CD4-positive, alpha-beta T cell (primary cell): ENCODE results near the gene ZNF605. TPM values are rescaled to one million over a fixed set of nuclear protein-coding genes. Genes with fewer than 3 reads are reported as not detected.

Experiments used
- ATAC-seq: fragments of 200-7000 bp; cut with Tn5 transposase; one replicate; pipeline ENCODE4 v1.10.0; 2022; ENCODE audit warnings: mild to moderate bottlenecking; ENCODE audit not compliant: poor library complexity
- CTCF ChIA-PET: fragments of 350-600 bp; sonication (Branson Sonifier 250); formaldehyde crosslinking; loops from one replicate; lab custom pipeline; 2021; ENCODE audit warnings: antibody characterized with exemption, inconsistent platforms; lab: Charles Lee
- POLR2A ChIA-PET: fragments of 350-600 bp; sonication (Branson Sonifier 250); formaldehyde crosslinking; loops from one replicate; lab custom pipeline; 2021; ENCODE audit warnings: antibody characterized with exemption, inconsistent platforms; lab: Charles Lee
- DNase-seq, 14 experiments: peaks; one replicate each; pipeline ENCODE4 v3.0.0-alpha.2; 2013 to 2020; ENCODE audit warnings: mixed read lengths in 2 of 14
- H3K27ac ChIP-seq, 2 donors: one replicate each; pipeline versions ENCODE4 v1.5.1 to v1.7.0; 2013; ENCODE audit warnings: low read length in 2 of 2, low read depth in 1 of 2, mild to moderate bottlenecking in 1 of 2
- H3K27me3 ChIP-seq, 2 experiments: 1 replicate in 1 of 2; 2 replicates in 1 of 2; pipeline versions ENCODE4 v1.6.1 to v1.7.0; 2013; ENCODE audit warnings: low read length in 2 of 2, control low read depth in 1 of 2, mild to moderate bottlenecking in 1 of 2, moderate library complexity in 1 of 2; ENCODE audit not compliant: insufficient read depth in 2 of 2, control insufficient read depth in 1 of 2
- H3K36me3 ChIP-seq: one replicate; pipeline ENCODE4 v1.6.1; 2013; ENCODE audit warnings: low read length, control low read depth; ENCODE audit not compliant: insufficient read depth
- H3K4me1 ChIP-seq: one replicate; pipeline ENCODE4 v1.6.1; 2013; ENCODE audit warnings: low read length, control low read depth; ENCODE audit not compliant: insufficient read depth
- H3K4me3 ChIP-seq: one replicate; pipeline ENCODE4 v1.5.1; 2013; ENCODE audit warnings: mild to moderate bottlenecking, low read length, moderate library complexity
- H3K9me3 ChIP-seq, 2 experiments: 1 replicate in 1 of 2; 2 replicates in 1 of 2; pipeline versions ENCODE4 v1.6.1 to v1.7.0; 2013; ENCODE audit warnings: low read length in 2 of 2, mild to moderate bottlenecking in 2 of 2, control low read depth in 1 of 2, moderate library complexity in 1 of 2; ENCODE audit not compliant: control insufficient read depth in 1 of 2, insufficient read depth in 1 of 2
- H3K27ac Mint-ChIP-seq: one replicate; pipeline ENCODE4 v1.8.0; 2020; ENCODE audit warnings: mixed read lengths
- H3K27me3 Mint-ChIP-seq: one replicate; pipeline ENCODE4 v1.8.0; 2021; ENCODE audit warnings: mixed read lengths
- H3K36me3 Mint-ChIP-seq: one replicate; pipeline ENCODE4 v1.8.0; 2021; ENCODE audit warnings: low read depth, mixed read lengths
- H3K4me1 Mint-ChIP-seq: one replicate; pipeline ENCODE4 v1.8.0; 2021; ENCODE audit warnings: low read depth, mixed read lengths
- H3K4me3 Mint-ChIP-seq: one replicate; pipeline ENCODE4 v1.8.0; 2020; ENCODE audit warnings: mild to moderate bottlenecking, mixed read lengths
- H3K9me3 Mint-ChIP-seq: one replicate; pipeline ENCODE4 v1.8.0; 2020; ENCODE audit warnings: mixed read lengths
- CTCF ChIP-seq: fragments of 200-600 bp; IDR thresholded peaks from one replicate; pipeline ENCODE4 v1.8.0; 2022; ENCODE audit warnings: antibody characterized with exemption, mild to moderate bottlenecking
- intact Hi-C, 2 experiments: fragments of 100-400 bp; cut with DNase I in 1 of 2; cut with micrococcal nuclease in 1 of 2; formaldehyde crosslinking; loops; one replicate each; pipeline versions ENCODE4 v1.15.1 to v1.9.0; 2023 to 2025; cut with DNase I, micrococcal nuclease
- total RNA-seq, 174 experiments: library from RNA in 2 of 174; stranded (reverse) in 2 of 174; gene quantifications; one replicate each; pipeline ENCODE4 v1.2.3 and lab custom pipeline; 2021 to 2026

ZNF605 gene
- total RNA-seq, 2 experiments from 2014 or later: 5.3 to 5.8 TPM

DNA sequence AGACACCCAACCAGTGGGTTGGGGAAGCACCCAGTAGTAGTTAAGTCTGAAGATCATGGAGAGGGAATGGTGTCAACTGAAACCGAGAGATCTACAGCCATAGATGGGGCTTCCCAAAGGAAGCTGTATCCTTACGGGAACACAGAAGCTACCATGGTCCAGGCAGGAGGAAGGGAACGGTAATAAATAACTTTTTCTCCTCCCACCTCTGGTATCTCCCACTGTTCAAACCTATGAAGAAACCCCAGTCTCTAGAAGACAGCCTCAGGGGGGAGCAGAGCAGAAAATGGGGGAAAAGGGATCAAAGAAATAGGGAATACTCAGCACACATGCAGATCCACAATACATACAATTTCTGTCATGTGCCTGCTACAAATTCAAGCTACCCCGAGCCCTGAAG lies 33.4 kb downstream of the ZNF605 start:
- no peak for ATAC-seq
- peaks cover 53 to 90% of the 10 kb centered on the region in 2 experiments for H3K9me3 ChIP-seq
- no peaks in the 10 kb centered on the region for H3K4me1 Mint-ChIP-seq
- no peaks in the 10 kb centered on the region for H3K4me1 ChIP-seq
- ChIA-PET CTCF (no interaction called here), POLR2A (no interaction called here)
- H3K27me3 ChIP-seq: no peaks in the 10 kb centered on the region
- H3K9me3 Mint-ChIP-seq: peaks cover 13% of the 10 kb centered on the region
- no peak for DNase-seq
- H3K27ac ChIP-seq: no peak overlapping the region
- H3K4me3 Mint-ChIP-seq: no peak overlapping the region
- H3K36me3 Mint-ChIP-seq: peaks cover 79% of the 10 kb centered on the region
- intact Hi-C loops: loop anchor here in 1 of 2 experiments (5.0 kb wide), 1 partner anchor 140 kb away; no protein-coding TSS in a partner anchor
- no peak overlapping the region for H3K27ac Mint-ChIP-seq
- no peak for TF ChIP-seq CTCF
- H3K27me3 Mint-ChIP-seq: no peaks in the 10 kb centered on the region
- H3K36me3 ChIP-seq: no peaks in the 10 kb centered on the region
- no peak overlapping the region for H3K4me3 ChIP-seq

- Histone ChIP-seq H3K27ac (no peak overlapping the region), H3K27me3 (no peaks in the 10 kb centered on the region), H3K36me3 (no peaks in the 10 kb centered on the region), H3K4me1 (no peaks in the 10 kb centered on the region), H3K9me3 (peaks cover 56 to 92% of the 10 kb centered on the region in 2 experiments), H3K4me3 (no peak overlapping the region)
- peaks cover 13% of the 10 kb centered on the region for H3K9me3 Mint-ChIP-seq
- intact Hi-C loops: loop anchor here in 1 of 2 experiments (5.0 kb wide), 1 partner anchor 141 kb away; no protein-coding TSS in a partner anchor
- no peaks in the 10 kb centered on the region for H3K27me3 Mint-ChIP-seq
- peaks cover 73% of the 10 kb centered on the region for H3K36me3 Mint-ChIP-seq
- no peak for DNase-seq
- no peak for TF ChIP-seq CTCF
- ChIA-PET POLR2A (no interaction called here), CTCF (no interaction called here)
- no peak for ATAC-seq
- H3K27ac Mint-ChIP-seq: no peak overlapping the region
- no peaks in the 10 kb centered on the region for H3K4me1 Mint-ChIP-seq
- H3K4me3 Mint-ChIP-seq: no peak overlapping the region
Measured at GRCh38 chr12:132921685-132922084, 34.4 kb downstream of the ZNF605 start.

- DNase-seq (no peak), ATAC-seq (no peak)
- Mint-ChIP-seq H3K27me3 (no peaks in the 10 kb centered on the region), H3K9me3 (peaks cover 20% of the 10 kb centered on the region), H3K27ac (no peak overlapping the region), H3K36me3 (peaks cover 60% of the 10 kb centered on the region), H3K4me3 (no peak overlapping the region), H3K4me1 (no peaks in the 10 kb centered on the region)
- ChIA-PET POLR2A (interaction anchor here (1.1 kb wide), 1 partner anchor 10 kb away, joined by 3 read pairs; no protein-coding TSS in a partner anchor), CTCF (no interaction called here)
- Histone ChIP-seq H3K27me3 (no peaks in the 10 kb centered on the region), H3K36me3 (no peaks in the 10 kb centered on the region), H3K27ac (no peak overlapping the region), H3K4me1 (no peaks in the 10 kb centered on the region), H3K4me3 (no peak overlapping the region), H3K9me3 (peaks cover 62 to 89% of the 10 kb centered on the region in 2 experiments)
- intact Hi-C loops: no loop called here
- TF ChIP-seq CTCF: no peak
Measured at GRCh38 chr12:132918680-132919079, 37.4 kb downstream of the ZNF605 start.
